Astrocyte (in vitro differentiated cells and primary cell): ENCODE results near the gene PLXDC1.

ENCODE experiments used
- CTCF ChIP-seq: IDR thresholded peaks from 2 replicates; pipeline ENCODE4 v1.5.1; 2011; ENCODE audit warnings: low read depth, mild to moderate bottlenecking, inconsistent platforms, low read length, moderate library complexity; ENCODE audit not compliant: insufficient read depth
- EZH2 ChIP-seq: IDR thresholded peaks from 2 replicates; pipeline ENCODE4 v1.6.1; 2012; ENCODE audit warnings: mild to moderate bottlenecking, low read length, inconsistent platforms; ENCODE audit not compliant: insufficient read depth

- TF ChIP-seq CTCF = no peak
- no peak for TF ChIP-seq EZH2
Observed at GRCh38 chr17:39193346-39193745, 41.9 kb upstream of the PLXDC1 start.
